Right lobe of liver (tissue), 6 donors: ENCODE measurements around the gene VPS29. TPM values are rescaled to one million over a fixed set of nuclear protein-coding genes. Genes with fewer than 3 reads are reported as not detected.
A peak's percentile ranks its signal among the peaks of the same experiment; 100 is the strongest.

ENCODE experiments used
- ATAC-seq, 4 donors: fragments of 200-7000 bp; cut with Tn5 transposase; one replicate each; pipeline ENCODE4 v1.9.1; 2020; ENCODE audit warnings: mild to moderate bottlenecking in 4 of 4, moderate library complexity in 4 of 4
- DNase-seq, 3 donors: peaks; one replicate each; pipeline ENCODE4 v3.0.0-alpha.2; 2020
- H3K27ac ChIP-seq, 3 donors: fragments of 200-600 bp; one replicate each; pipeline ENCODE4 v1.8.0; 2022
- H3K27me3 ChIP-seq, 2 donors: fragments of 200-600 bp; one replicate each; pipeline ENCODE4 v1.8.0; 2022
- H3K36me3 ChIP-seq, 4 donors: fragments of 200-600 bp; sonication (generic) in 1 of 4; one replicate each; pipeline versions ENCODE4 v1.5.1 to v1.8.0; 2017 to 2022; ENCODE audit warnings: control low read depth in 1 of 4
- H3K4me1 ChIP-seq, 4 donors: fragments of 200-600 bp; sonication (generic) in 1 of 4; one replicate each; pipeline versions ENCODE4 v1.5.1 to v1.8.0; 2017 to 2022; ENCODE audit warnings: control low read depth in 1 of 4
- H3K4me3 ChIP-seq, 3 donors: fragments of 200-600 bp; one replicate each; pipeline ENCODE4 v1.8.0; 2022
- H3K9me3 ChIP-seq, 4 donors: fragments of 200-600 bp; sonication (generic) in 1 of 4; one replicate each; pipeline versions ENCODE4 v1.5.1 to v1.8.0; 2017 to 2022; ENCODE audit warnings: control low read depth in 1 of 4
- CTCF ChIP-seq, 4 donors: fragments of 200-600 bp in 3 of 4; fragments of 450-650 bp in 1 of 4; IDR thresholded peaks; one replicate each; pipeline versions ENCODE4 v1.5.1 to v1.8.0; 2016 to 2022; ENCODE audit warnings: antibody characterized with exemption in 4 of 4, mild to moderate bottlenecking in 2 of 4
- POLR2A ChIP-seq: fragments of 450-650 bp; IDR thresholded peaks from one replicate; pipeline ENCODE4 v1.6.1; 2017; ENCODE audit warnings: antibody characterized with exemption, mild to moderate bottlenecking
- WGBS: methylation state at CpG from one replicate; pipeline ENCODE4 v1.1.6; 2018; ENCODE audit warnings: low coverage, low lambda C conversion rate; ENCODE audit not compliant: insufficient coverage; ENCODE audit errors: missing lambda C conversion rate; 5-methylcytosine and 5-hydroxymethylcytosine counted together
- intact Hi-C, 2 donors: fragments of 100-400 bp; cut with DNase I; formaldehyde crosslinking; loops; one replicate each; pipeline versions ENCODE4 v1.11.2 to v1.14.1; 2022
- total RNA-seq, 6 experiments: library from RNA; depleted of rRNA in 2 of 6; stranded (reverse); fragments of >200 nt in 2 of 6; fragmentation: NEBNext Ultra II Directional in 3 of 6; extraction: Animal tissue kit (Norgen Biotek cat#: 25700) in 3 of 6; gene quantifications; one replicate each; pipeline versions ENCODE4 v1.1.0 to v1.2.4, GENCODE V29; 2016 to 2023
- donor health status: DM: no; HTN: yes; CAD: no.
- donor health status: DM: no; HTN: no; CAD: no.
- donor health status: DM: no; HTN: no; CAD: no.
- donor health status: DM: no; HTN: yes; CAD: no.
- donor health status: DM: no; HTN: yes; CAD: no.

The VPS29 gene
- total RNA-seq, 6 experiments from 2014 or later, result 37.9 to 61.2 (median 51.1) TPM

- Histone ChIP-seq H3K27me3 (no peaks in the 10 kb centered on the region), H3K36me3 (peaks cover 0 to 15% (median 2%) of the 10 kb centered on the region in 4 donors), H3K9me3 (no peaks in the 10 kb centered on the region), H3K4me3 (peak overlapping the region in 2 of 3 donors; percentile 6 to 9), H3K4me1 (peaks cover 0 to 33% (median 11%) of the 10 kb centered on the region in 4 donors), H3K27ac (peak overlapping the region; percentile 52 to 91 (median 81))
- WGBS, result 10% methylated on average over 7 of the region's 7 CpGs
- peak; percentile 60 for TF ChIP-seq POLR2A
- no peak for TF ChIP-seq CTCF (IDR thresholded peaks at IDR 0.05)
- intact Hi-C loops, result no loop called here
- ATAC-seq (peak; percentile 91 to 96 (median 93)), DNase-seq (peak; percentile 81 to 98 (median 89))
Measured at GRCh38 chr12:110543252-110543959, 41.5 kb upstream of the VPS29 start.

- H3K36me3 ChIP-seq, result peaks cover 0 to 29% (median 0%) of the 10 kb centered on the region in 4 donors
- no peak for ATAC-seq
- intact Hi-C loops, result no loop called here
- H3K27me3 ChIP-seq, result no peaks in the 10 kb centered on the region
- TF ChIP-seq CTCF (IDR thresholded peaks at IDR 0.05) (no peak), POLR2A (no peak)
- H3K9me3 ChIP-seq, result no peaks in the 10 kb centered on the region
- H3K27ac ChIP-seq, result no peak overlapping the region
- H3K4me1 ChIP-seq, result peaks cover 0 to 42% (median 11%) of the 10 kb centered on the region in 4 donors
- H3K4me3 ChIP-seq, result no peak overlapping the region
- DNase-seq, result no peak
- WGBS, result 94% methylated on average over 8 of the region's 8 CpGs
Measured at GRCh38 chr12:110540048-110540447, 38.1 kb upstream of the VPS29 start.

- DNase-seq, result no peak
- no peaks in the 10 kb centered on the region for H3K27me3 ChIP-seq
- WGBS, result 87% methylated on average over 5 of the region's 5 CpGs
- ATAC-seq, result no peak
- H3K4me1 ChIP-seq, result peaks cover 0 to 37% (median 9%) of the 10 kb centered on the region in 4 donors
- peaks cover 0 to 29% (median 0%) of the 10 kb centered on the region in 4 donors for H3K36me3 ChIP-seq
- intact Hi-C loops, result no loop called here
- H3K9me3 ChIP-seq, result no peaks in the 10 kb centered on the region
- H3K27ac ChIP-seq, result peak overlapping the region in 1 of 3 donors; percentile 57
- TF ChIP-seq CTCF (IDR thresholded peaks at IDR 0.05), result no peak
- no peak for TF ChIP-seq POLR2A
- H3K4me3 ChIP-seq, result no peak overlapping the region
Measured at GRCh38 chr12:110538869-110539622, 37.1 kb upstream of the VPS29 start.

GRCh38 chr12:110537605-110538409 is 35.9 kb upstream of the VPS29 start:
- Histone ChIP-seq H3K9me3 (no peaks in the 10 kb centered on the region), H3K4me1 (peaks cover 0 to 38% (median 13%) of the 10 kb centered on the region in 4 donors), H3K27me3 (no peaks in the 10 kb centered on the region), H3K36me3 (peaks cover 0 to 29% (median 0%) of the 10 kb centered on the region in 4 donors), H3K4me3 (no peak overlapping the region), H3K27ac (peak overlapping the region; percentile 49 to 67 (median 57))
- intact Hi-C loops, result no loop called here
- DNase-seq, result peak; percentile 68 to 83 (median 78)
- WGBS, result 34% methylated on average over 3 of the region's 9 CpGs
- peak; percentile 70 to 89 (median 80) for ATAC-seq
- TF ChIP-seq POLR2A (peak; percentile 40), CTCF (IDR thresholded peaks at IDR 0.05) (no peak)
